ENCODE results near the gene ATG10.
A peak's percentile ranks its signal among the peaks of the same experiment; 100 is the strongest.
"Not testable (repeated sequence)": the region's sequence is repeated elsewhere in the genome, so short reads cannot be mapped to it uniquely, and the experiment has no call there.

Gene ATG10

GRCh38 chr5:81994679-81995078 is 22.9 kb downstream of the ATG10 start:
- H3K4me3 ChIP-seq (ENCODE audit: low read depth, low read length) = no peak overlapping the region
- ChIA-PET POLR2A (no interaction called here), CTCF (no interaction called here)
- TF ChIP-seq CTCF (IDR thresholded peaks at IDR 0.05; ENCODE audit: insufficient read depth, low read length, missing control alignments) = no peak
- no peak for DNase-seq (ENCODE audit: low read depth, low spot score)

- POLR2A ChIA-PET = no interaction called here
- no peak for DNase-seq (ENCODE audit: low read depth, low spot score)
- CTCF ChIA-PET = interaction anchor here (0.7 kb wide), 1 partner anchor 22 kb away, joined by 3 read pairs; no protein-coding TSS in a partner anchor
- no peak for TF ChIP-seq CTCF (IDR thresholded peaks at IDR 0.05; ENCODE audit: insufficient read depth, low read length, missing control alignments)
- H3K4me3 ChIP-seq (ENCODE audit: low read depth, low read length) = no peak overlapping the region
These were observed 23.6 kb downstream of the ATG10 start for GRCh38 chr5:81995407-81995806.

GRCh38 chr5:82004511-82004910 is 32.7 kb downstream of the ATG10 start:
- no peak for DNase-seq (ENCODE audit: low read depth, low spot score)
- CTCF ChIA-PET = no interaction called here
- POLR2A ChIA-PET = no interaction called here
- no peak for TF ChIP-seq CTCF (IDR thresholded peaks at IDR 0.05; ENCODE audit: insufficient read depth, low read length, missing control alignments)
- H3K4me3 ChIP-seq (ENCODE audit: low read depth, low read length) = no peak overlapping the region

GRCh38 chr5:82009869-82010268 is 38.0 kb downstream of the ATG10 start:
- CTCF ChIA-PET; DNase-seq (ENCODE audit: low read depth, low spot score); H3K4me3 ChIP-seq (ENCODE audit: low read depth, low read length); POLR2A ChIA-PET: not testable (repeated sequence)

- ChIA-PET POLR2A (no interaction called here), CTCF (interaction anchor here (1.2 kb wide), 1 partner anchor 31 kb away, joined by 3 read pairs; no protein-coding TSS in a partner anchor)
- H3K4me3 ChIP-seq (ENCODE audit: low read depth, low read length) = no peak overlapping the region
- no peak for TF ChIP-seq CTCF (IDR thresholded peaks at IDR 0.05; ENCODE audit: insufficient read depth, low read length, missing control alignments)
- DNase-seq (ENCODE audit: low read depth, low spot score) = no peak
These were observed 38.9 kb downstream of the ATG10 start for GRCh38 chr5:82010696-82011095.

GRCh38 chr5:82011761-82012160 is 39.9 kb downstream of the ATG10 start:
- DNase-seq (ENCODE audit: low read depth, low spot score) = peak; percentile 50
- CTCF ChIA-PET = interaction anchor here (0.7 kb wide), 1 partner anchor 505 kb away, joined by 3 read pairs; no protein-coding TSS in a partner anchor

DNA sequence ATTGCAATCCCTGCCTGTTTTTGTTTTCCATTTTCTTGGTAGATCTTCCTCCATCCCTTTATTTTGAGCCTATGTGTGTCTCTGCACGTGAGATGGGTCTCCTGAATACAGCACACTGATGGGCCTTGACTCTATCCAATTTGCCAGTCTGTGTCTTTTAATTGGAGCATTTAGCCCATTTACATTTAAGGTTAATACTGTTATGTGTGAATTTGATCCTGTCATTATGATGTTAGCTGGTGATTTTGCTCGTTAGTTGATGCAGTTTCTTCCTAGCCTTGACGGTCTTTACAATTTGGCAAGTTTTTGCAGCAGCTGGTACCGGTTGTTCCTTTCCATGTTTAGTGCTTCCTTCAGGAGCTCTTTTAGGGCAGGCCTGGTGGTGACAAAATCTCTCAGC is 42.8 kb downstream of the ATG10 start:
- CTCF ChIA-PET; DNase-seq (ENCODE audit: low read depth, low spot score); H3K4me3 ChIP-seq (ENCODE audit: low read depth, low read length); POLR2A ChIA-PET: not testable (repeated sequence)

More at GRCh38 chr5:82011761-82012160, 39.9 kb downstream of the ATG10 start:
- POLR2A ChIA-PET = no interaction called here
- no peak for TF ChIP-seq CTCF (IDR thresholded peaks at IDR 0.05; ENCODE audit: insufficient read depth, low read length, missing control alignments)
- H3K4me3 ChIP-seq (ENCODE audit: low read depth, low read length) = no peak overlapping the region
